HepG2 (cell line): ENCODE results near the gene MAMSTR. TPM values are rescaled to one million over a fixed set of nuclear protein-coding genes. Genes with fewer than 3 reads are reported as not detected.

Experiments used
- ATF4 ChIP-seq, 2 experiments: fragments of 450-650 bp in 1 of 2; sonication (generic) in 1 of 2; formaldehyde crosslinking; IDR thresholded peaks; 2 replicates each; pipeline versions ENCODE4 v1.5.0 to v1.8.0; 2020 to 2022; ENCODE audit warnings: mild to moderate bottlenecking in 1 of 2, missing genetic modification reagents in 1 of 2
- ATRX ChIP-seq: sonication (generic); formaldehyde crosslinking; IDR thresholded peaks from 2 replicates; pipeline ENCODE4 v1.4.0; 2020; ENCODE audit warnings: missing genetic modification reagents, borderline replicate concordance
- CERS6 ChIP-seq: sonication (generic); formaldehyde crosslinking; IDR thresholded peaks from 2 replicates; pipeline ENCODE4 v1.5.0; 2020; ENCODE audit warnings: missing genetic modification reagents
- JARID2 ChIP-seq: sonication (generic); formaldehyde crosslinking; IDR thresholded peaks from 2 replicates; pipeline ENCODE4 v1.8.1; 2023; ENCODE audit warnings: missing genetic modification reagents, inconsistent platforms; ENCODE audit not compliant: insufficient replicate concordance
- MXD1 ChIP-seq: sonication (generic); formaldehyde crosslinking; IDR thresholded peaks from 2 replicates; pipeline ENCODE4 v1.4.0; 2020; ENCODE audit warnings: mild to moderate bottlenecking, missing genetic modification reagents
- PHB2 ChIP-seq: fragments of 450-650 bp; IDR thresholded peaks from 2 replicates; pipeline ENCODE4 v1.6.1; 2018; ENCODE audit not compliant: partially characterized antibody
- RARG ChIP-seq: sonication (generic); formaldehyde crosslinking; IDR thresholded peaks from 2 replicates; pipeline ENCODE4 v1.4.0; 2020; ENCODE audit warnings: low read depth, mild to moderate bottlenecking, missing genetic modification reagents
- SNAPC4 ChIP-seq: sonication (generic); formaldehyde crosslinking; IDR thresholded peaks from 2 replicates; pipeline ENCODE4 v1.4.0; 2020; ENCODE audit warnings: mild to moderate bottlenecking, missing genetic modification reagents
- TCF7 ChIP-seq: sonication (generic); IDR thresholded peaks from 2 replicates; pipeline ENCODE4 v1.6.1; 2016; ENCODE audit warnings: antibody characterized with exemption, low read depth
- UBTF ChIP-seq: sonication (generic); formaldehyde crosslinking; IDR thresholded peaks from 2 replicates; pipeline ENCODE4 v1.4.0; 2020; ENCODE audit warnings: mild to moderate bottlenecking, missing genetic modification reagents
- WIZ ChIP-seq: sonication (generic); formaldehyde crosslinking; IDR thresholded peaks from 2 replicates; pipeline ENCODE4 v1.5.1; 2020; ENCODE audit warnings: mild to moderate bottlenecking, missing genetic modification reagents
- ZFP36 ChIP-seq: fragments of 150-350 bp; IDR thresholded peaks from 2 replicates; pipeline ENCODE4 v1.6.1; 2018; ENCODE audit warnings: borderline replicate concordance, low read length, low read depth; ENCODE audit not compliant: partially characterized antibody
- ZFP62 ChIP-seq: sonication (generic); formaldehyde crosslinking; IDR thresholded peaks from 2 replicates; pipeline ENCODE4 v1.4.0; 2020; ENCODE audit warnings: missing genetic modification reagents
- ZNF446 ChIP-seq: sonication (generic); formaldehyde crosslinking; IDR thresholded peaks from 2 replicates; pipeline ENCODE4 v1.5.0; 2020; ENCODE audit warnings: mild to moderate bottlenecking, missing genetic modification reagents
- ZNF484 ChIP-seq: sonication (generic); formaldehyde crosslinking; IDR thresholded peaks from 2 replicates; pipeline ENCODE4 v1.5.1; 2020; ENCODE audit warnings: mild to moderate bottlenecking, low read depth, missing genetic modification reagents, borderline replicate concordance
- ZNF703 ChIP-seq: sonication (generic); formaldehyde crosslinking; IDR thresholded peaks from 2 replicates; pipeline ENCODE4 v1.5.1; 2020; ENCODE audit warnings: missing genetic modification reagents, mild to moderate bottlenecking, moderate library complexity, borderline replicate concordance
- ZSCAN21 ChIP-seq: sonication (generic); formaldehyde crosslinking; IDR thresholded peaks from 2 replicates; pipeline ENCODE4 v1.8.0; 2022; ENCODE audit warnings: mild to moderate bottlenecking, missing genetic modification reagents, moderate library complexity, borderline replicate concordance
- polyA plus RNA-seq, 8 experiments: library from polyadenylated mRNA; depleted of rRNA in 3 of 8; stranded (reverse) in 7 of 8; unstranded in 1 of 8; fragments of >200 nt; fragmentation: Illumina TruSeq in 4 of 8; extraction: Trizol in 4 of 8; gene quantifications; 2 replicates each; pipeline versions ENCODE4 v1.2.1 to v1.2.3, GENCODE V29; 2011 to 2016; ENCODE audit warnings: low read depth in 4 of 8, missing spikeins in 1 of 8, mixed read lengths in 1 of 8; ENCODE audit not compliant: insufficient read depth in 1 of 8
- total RNA-seq, 5 experiments: library from RNA; depleted of rRNA; stranded (reverse); fragments of >200 nt; fragmentation: Illumina TruSeq; extraction: Trizol; gene quantifications; 2 replicates each; pipeline ENCODE4 v1.2.3, GENCODE V29; 2016; ENCODE audit warnings: low read depth in 1 of 5
- TF ChIP-seq, protein P1 (sequence below): sonication (generic); formaldehyde crosslinking; IDR thresholded peaks from 2 replicates; pipeline ENCODE4 v1.8.0; 2022; ENCODE audit warnings: mild to moderate bottlenecking, missing genetic modification reagents

MAMSTR gene
- total and polyA plus RNA-seq, 2 of the 13 experiments (the other 11 are each of a cell fraction or from before 2014, with no cell fraction given): 2.2 to 2.4 TPM

- TF ChIP-seq SNAPC4 (CRISPR knock-in tag): no peak; the same call in 1 of the 2 replicates
- TF ChIP-seq WIZ: no peak
- TF ChIP-seq ZFP36: no peak
- TF ChIP-seq RARG (CRISPR knock-in tag): no peak
- TF ChIP-seq ZNF484 (CRISPR knock-in tag): no peak
- no peak for TF ChIP-seq MXD1
- TF ChIP-seq UBTF (CRISPR knock-in tag): peak; percentile 4; the same call in 1 of the 2 replicates
- 0 out of 2 replicates have a peak, but pooled peaks have one; percentile 44 for TF ChIP-seq ZSCAN21 (CRISPR knock-in tag)
- TF ChIP-seq ATF4 (CRISPR knock-in tag; IDR thresholded peaks at IDR 0.05): peak in 1 of 2 experiments; percentile 56; a peak in 1 of 4 replicates
- TF ChIP-seq, protein P1, sequence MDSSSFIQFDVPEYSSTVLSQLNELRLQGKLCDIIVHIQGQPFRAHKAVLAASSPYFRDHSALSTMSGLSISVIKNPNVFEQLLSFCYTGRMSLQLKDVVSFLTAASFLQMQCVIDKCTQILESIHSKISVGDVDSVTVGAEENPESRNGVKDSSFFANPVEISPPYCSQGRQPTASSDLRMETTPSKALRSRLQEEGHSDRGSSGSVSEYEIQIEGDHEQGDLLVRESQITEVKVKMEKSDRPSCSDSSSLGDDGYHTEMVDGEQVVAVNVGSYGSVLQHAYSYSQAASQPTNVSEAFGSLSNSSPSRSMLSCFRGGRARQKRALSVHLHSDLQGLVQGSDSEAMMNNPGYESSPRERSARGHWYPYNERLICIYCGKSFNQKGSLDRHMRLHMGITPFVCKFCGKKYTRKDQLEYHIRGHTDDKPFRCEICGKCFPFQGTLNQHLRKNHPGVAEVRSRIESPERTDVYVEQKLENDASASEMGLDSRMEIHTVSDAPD (CRISPR knock-in tag): no peak
- TF ChIP-seq ZFP62: no peak
- TF ChIP-seq TCF7: no peak
- no peak for TF ChIP-seq CERS6 (CRISPR knock-in tag)
- no peak for TF ChIP-seq ZNF446 (CRISPR knock-in tag)
- TF ChIP-seq JARID2: no peak
- no peak for TF ChIP-seq ZNF703 (CRISPR knock-in tag)
- TF ChIP-seq ATRX (CRISPR knock-in tag): no peak
- TF ChIP-seq PHB2: no peak
Measured at GRCh38 chr19:48718711-48719231, 754 bp downstream of the MAMSTR start (continued).
